ENCODE data around the gene CDC42BPA.

- no peak for TF ChIP-seq HDGF (IDR thresholded peaks at IDR 0.05; ENCODE audit: borderline replicate concordance)
- TF ChIP-seq LEF1 (IDR thresholded peaks at IDR 0.05; ENCODE audit: borderline replicate concordance) = no peak
- no peak for TF ChIP-seq CTBP1 (IDR thresholded peaks at IDR 0.05; ENCODE audit: borderline replicate concordance)
- no peak for TF ChIP-seq BHLHE40 (IDR thresholded peaks at IDR 0.05; ENCODE audit: borderline replicate concordance)
- no peak for TF ChIP-seq FOXM1 (IDR thresholded peaks at IDR 0.05; ENCODE audit: borderline replicate concordance)
- no peak for TF ChIP-seq ZNF384 (IDR thresholded peaks at IDR 0.05)
- TF ChIP-seq NFRKB (IDR thresholded peaks at IDR 0.05) = no peak
- TF ChIP-seq SP1 (IDR thresholded peaks at IDR 0.05) = no peak
Observed at GRCh38 chr1:226993814-226994585, 324.3 kb downstream of the CDC42BPA start.
